ENCODE data around the gene GREB1L.
"Not testable (repeated sequence)": the region's sequence is repeated elsewhere in the genome, so short reads cannot be mapped to it uniquely, and the experiment has no call there.

GREB1L gene

DNA sequence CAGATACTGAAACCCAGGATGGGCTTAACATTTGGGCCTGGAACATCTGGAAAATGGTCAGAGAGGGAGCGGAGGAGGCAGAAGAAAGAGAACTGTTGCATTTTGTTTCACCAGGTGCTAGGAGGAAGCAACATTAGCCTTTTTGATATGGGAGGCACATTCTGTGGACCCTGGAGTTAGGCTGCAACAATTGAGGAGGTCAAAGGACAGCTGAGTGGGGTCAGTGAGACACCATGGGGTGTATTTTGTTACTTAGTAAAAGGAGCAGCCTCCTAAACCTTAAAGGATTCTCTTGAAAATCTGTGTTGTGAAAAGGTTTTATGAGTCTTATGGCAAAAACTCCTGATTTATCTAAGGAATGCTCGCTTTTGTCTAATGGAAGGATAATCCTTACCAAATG lies 124.9 kb downstream of the GREB1L start:
- DNase-seq (ENCODE audit: low read depth in 3 of 3), result no peak

DNA sequence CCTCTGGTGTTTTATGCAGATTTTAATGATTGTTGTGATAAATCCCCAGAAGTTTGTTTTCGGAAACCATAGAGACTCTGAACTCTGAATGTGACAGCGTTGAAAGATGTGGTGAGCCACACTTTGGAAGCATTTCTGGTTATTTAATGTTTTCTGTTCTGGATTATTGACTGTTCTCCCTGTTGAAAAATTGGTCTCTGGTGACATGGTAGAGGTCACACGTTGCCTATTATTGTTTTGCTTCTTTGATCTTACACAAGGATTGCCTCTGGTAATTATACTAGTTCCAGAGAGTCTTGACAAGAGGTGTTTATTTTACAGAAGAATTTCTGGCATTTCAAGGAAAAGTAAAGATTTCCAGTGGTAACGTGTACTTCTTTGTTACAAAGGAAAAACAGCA lies 127.1 kb downstream of the GREB1L start:
- no peak for DNase-seq (ENCODE audit: low read depth in 3 of 3)

DNA sequence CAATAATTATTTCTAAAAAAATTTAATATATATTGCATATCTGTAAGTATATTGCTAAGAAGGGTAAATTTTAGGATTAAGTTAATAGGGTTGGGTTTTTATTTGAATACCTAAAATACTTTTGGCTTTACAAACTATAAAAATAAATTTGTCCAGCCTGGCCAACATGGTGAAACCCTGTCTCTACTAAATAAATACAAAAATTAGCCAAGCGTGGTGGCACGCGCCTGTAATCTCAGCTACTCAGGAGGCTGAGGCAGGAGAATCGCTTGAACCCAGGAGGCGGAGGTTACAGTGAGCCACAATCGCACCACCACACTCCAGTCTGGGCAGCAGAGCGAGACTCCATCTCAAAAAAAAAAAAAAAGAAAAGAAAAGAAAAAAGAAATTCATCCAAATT lies 127.6 kb downstream of the GREB1L start:
- DNase-seq (ENCODE audit: low read depth in 3 of 3), result not testable (repeated sequence)

DNA sequence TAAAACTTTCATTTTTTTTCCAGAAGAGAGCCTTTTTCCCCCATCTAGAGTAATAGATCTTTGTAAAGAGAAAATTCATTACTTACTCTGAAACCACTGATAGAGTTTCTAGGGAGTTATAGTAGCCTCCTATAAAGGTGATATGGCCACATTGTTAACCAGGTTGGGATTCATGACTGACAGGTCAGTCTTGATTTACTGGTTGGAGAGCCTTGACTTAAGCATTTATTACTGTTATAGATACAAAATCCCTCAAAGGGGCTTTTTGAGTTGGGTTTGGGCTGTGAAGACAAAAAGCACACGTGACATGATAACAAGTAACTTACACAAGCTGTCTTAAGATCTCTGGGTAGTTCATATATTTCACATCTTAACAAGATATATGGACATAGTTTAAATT lies 141.0 kb downstream of the GREB1L start:
- no peak for DNase-seq (ENCODE audit: low read depth in 3 of 3)

DNA sequence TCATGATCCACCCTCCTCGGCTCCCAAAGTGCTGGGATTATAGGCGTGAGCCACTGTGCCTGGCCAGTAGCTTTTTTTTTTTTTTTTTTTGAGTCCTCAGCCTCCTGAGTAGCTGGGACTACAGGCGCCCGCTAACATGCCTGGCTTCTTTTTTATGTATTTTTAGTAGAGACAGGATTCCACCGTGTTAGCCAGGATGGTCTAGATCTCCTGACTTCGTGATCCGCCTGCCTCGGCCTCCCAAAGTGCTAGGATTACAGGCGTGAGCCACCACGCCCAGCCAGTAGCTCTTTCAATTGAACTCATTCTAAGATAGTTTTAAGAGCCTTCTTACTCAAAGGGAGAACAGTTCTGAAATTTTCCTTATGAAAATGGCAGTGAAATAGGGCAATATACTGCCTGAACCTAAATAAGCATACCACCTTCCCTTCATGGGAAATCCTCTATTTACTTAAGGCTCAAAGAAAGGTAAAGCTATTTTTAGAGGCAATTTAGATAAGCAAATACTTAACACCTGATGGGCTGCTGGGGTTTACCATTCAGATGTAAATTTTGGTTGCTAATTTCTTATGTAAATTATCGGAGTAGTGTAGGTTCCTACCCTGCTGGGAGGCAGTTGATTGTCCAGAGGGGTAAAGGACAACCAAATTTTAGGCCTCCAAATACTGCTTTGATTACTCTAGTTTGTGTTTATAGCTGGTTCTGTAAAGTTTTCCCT lies 144.7 kb downstream of the GREB1L start:
- no peak for DNase-seq (ENCODE audit: low read depth in 3 of 3)

DNA sequence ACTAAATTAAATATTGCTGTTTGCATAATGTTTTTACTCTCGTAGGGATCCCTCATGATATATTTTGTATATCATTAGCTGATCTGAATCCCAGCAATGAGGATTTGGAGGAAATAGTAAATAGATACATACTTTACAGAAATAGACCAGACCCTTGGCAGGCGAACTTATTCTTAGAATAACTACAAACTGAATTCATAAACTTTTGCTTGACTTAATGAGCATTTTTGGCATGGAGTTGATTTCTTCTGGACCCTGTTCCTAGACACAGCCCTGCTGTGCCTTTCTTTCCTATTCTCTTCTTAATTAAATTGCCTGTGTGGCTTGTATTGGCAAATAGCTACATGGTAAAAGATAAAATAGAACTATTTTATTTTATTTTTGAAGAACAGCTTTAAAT lies 145.9 kb downstream of the GREB1L start:
- DNase-seq (ENCODE audit: low read depth in 3 of 3), result no peak

DNA sequence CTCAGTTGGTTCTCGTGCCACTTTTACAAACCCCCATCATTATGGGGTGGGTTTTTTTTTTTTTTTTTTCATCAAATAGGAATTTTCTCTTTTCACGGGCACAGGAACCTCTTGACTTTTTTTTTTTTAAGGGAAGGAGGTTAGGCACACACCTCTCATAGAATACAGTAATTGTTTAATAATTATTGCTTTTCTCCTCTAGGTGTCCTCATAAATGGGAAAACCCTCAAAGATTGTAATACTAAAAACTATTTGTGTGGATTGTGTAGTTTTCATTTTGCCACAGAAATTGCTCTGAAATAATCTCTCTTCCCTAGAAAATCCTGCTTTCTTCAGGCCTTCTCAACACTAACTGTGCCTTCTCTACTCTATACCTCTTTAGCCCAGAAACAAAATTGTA lies 147.3 kb downstream of the GREB1L start:
- no peak for DNase-seq (ENCODE audit: low read depth in 3 of 3)

DNA sequence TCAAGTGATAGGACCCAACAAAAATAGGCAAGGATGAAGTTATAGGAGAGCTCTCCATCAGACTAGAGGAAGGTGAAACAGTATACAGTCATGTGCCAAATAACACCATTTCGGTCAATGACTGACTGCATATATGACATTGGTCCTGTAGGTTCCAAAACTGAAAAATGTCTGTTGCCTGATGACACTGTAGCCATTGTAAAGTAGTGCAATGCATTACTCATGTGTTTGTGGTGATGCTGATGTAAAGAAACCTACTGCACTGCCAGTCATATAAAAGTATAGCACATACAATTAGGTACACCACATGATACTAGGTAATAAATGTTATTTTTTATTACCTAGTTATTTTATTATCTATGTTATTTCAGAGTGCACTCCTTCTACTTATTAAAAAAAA lies 147.9 kb downstream of the GREB1L start:
- no peak for DNase-seq (ENCODE audit: low read depth in 3 of 3)

DNA sequence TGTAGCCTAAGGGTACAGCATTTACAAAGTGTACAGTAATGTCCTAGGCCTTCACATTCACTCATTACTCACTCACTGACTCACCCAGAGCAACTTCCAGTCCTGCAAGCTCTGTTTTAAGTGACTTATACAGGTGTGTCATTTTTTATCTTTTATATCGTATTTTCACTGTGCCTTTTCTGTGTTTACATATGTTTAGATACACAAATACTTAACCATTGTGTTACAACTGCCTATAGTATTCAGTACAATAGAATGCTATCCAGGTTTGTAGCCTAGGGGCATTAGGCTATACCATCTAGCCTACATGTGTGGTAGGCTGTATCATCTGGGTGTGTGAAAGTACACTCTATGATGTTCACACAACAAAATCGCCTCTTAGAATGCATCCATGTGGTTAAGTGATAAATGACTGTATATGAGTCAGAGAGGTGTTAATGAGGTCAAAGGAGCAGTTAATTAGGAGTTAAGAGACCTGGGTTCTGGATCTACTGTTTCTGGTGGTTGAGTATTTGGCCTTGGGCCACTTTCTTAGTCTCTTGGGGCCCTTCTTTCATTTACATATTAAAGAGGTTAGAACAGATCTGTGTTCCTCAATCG lies 149.1 kb downstream of the GREB1L start:
- no peak for DNase-seq (ENCODE audit: low read depth in 3 of 3)

DNA sequence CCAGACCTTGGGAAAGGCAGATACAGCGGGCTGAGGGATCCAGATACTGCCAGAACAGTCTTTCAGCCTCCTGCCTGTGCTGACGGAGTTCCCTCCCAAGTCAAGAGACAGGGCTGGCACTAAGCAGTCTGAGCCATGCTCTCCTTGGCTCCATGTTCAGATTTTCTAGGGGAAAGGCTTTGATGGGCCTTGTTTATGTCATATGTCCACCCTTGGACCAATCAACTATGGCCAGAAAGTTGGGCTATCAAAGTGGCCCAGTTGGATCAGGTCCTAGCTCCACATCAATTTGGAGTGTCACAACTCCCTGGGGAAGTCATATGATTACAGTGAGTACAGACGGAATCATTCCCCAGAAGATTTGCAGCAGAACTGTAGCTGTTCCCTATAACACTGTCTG lies 152.0 kb downstream of the GREB1L start:
- DNase-seq (ENCODE audit: low read depth in 3 of 3), result no peak

DNA sequence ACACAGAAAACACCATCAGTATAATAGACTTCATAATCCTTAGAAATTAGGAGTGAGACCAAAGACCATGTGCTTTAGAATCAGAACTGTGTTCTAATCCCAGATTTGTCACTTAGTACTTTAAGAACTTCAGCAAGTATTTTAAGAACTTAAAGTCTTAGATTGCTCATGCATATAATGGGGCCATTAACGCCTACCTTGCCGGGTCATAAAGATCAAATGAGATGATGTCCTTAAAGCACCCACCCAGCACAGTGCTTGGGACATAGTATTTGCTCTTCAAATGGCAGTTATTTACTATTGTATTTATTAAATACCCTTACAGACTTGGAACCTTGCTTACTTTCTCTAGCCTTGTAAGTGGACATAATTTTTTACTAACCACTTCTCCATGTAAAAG lies 156.1 kb downstream of the GREB1L start:
- no peak for DNase-seq (ENCODE audit: low read depth in 3 of 3)

DNA sequence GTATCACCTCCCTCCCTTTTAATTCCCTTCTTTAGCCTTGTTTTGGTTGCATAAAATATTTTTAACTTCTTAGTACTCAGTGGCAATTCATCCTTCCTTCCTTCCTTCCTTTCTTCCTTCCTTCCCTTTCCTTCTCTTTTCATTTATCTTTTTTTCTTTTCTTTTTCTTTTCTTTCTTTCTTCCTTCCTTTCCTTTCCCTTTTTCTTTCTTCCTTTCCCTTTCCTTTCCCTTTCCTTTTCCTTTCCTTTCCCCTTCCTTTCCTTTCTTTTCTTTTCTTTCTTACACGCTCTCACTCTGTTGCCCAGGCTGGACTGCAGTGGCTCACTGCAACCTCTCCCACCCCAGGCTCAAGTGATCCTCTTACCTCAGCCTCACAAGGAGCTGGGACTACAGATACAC lies 160.2 kb downstream of the GREB1L start:
- no peak for DNase-seq (ENCODE audit: low read depth in 3 of 3)

DNA sequence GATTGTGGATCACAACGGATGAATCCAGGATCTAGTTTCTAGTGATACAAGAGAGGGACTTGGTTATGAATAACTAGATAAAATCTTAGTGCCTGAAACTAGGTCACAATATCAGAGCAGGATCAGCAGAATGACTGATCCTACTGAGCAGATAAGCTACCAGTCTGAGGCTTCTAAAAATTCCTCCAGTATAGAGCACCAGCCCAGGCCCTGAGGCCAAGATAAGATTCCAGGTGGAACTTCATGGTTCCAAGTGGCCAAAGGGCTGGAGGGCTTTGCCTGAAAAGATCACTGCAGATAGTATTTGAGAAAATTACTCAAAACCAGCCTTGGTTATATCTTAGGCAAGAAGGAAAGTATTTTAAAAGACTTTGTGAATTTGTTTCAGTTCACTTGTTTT lies 162.4 kb downstream of the GREB1L start:
- no peak for DNase-seq (ENCODE audit: low read depth in 3 of 3)

DNA sequence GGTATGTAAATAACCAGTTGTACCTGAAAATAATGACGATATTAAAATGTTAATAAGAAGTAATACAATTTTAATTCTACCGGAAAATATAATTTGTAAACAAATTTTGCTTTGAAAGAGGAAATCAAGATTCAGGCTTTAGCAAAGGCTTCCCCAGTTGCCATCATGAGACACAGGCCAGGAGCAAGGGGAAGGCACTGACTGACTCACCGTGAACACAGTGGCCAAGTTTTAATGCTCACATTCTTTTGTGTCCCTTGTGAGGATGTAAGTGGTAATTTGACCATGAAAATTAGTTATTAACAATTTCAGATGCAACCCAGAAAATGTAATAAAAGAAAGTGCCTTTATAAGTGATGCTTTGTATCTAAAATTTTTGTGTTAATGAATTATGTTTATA lies 164.1 kb downstream of the GREB1L start:
- DNase-seq (ENCODE audit: low read depth in 3 of 3), result no peak

DNA sequence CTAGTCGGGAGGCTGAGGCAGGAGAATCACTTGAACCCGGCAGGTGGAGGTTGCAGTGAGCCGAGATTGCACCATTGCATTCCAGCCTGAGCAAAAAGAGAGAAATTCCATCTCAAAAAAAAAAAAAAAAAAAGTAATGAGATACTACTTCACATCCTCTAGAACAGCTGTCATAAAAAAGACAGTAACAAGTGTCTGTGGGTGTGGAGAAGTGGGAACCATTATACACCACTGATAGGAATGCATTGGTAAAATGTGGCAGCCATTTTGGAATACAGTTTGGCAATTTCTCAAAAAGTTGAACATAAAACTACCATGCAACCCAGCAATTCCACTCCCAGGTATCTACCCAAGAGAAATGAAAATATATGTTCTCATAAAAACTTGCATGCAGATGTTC lies 166.6 kb downstream of the GREB1L start:
- no peak for DNase-seq (ENCODE audit: low read depth in 3 of 3)

DNA sequence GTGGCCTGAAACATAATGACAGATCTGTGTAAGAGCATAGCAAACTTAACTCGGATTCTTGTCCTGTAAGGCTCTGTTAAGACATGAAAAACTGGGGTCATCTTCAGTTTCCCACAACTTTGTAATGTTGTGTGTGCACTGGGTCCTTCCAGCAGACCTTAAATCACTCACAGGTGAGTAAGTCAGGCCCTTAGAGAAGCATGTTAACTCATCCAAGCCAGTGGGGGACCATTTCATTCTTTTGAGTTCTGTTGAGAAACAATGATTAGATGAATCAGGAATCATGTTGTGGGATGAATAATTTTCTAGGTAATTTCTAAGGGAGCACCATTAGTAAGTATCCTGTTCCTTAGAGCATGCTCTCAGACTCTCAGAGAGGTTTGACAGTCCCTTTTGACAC lies 191.4 kb downstream of the GREB1L start:
- DNase-seq (ENCODE audit: low read depth in 3 of 3), result no peak

DNA sequence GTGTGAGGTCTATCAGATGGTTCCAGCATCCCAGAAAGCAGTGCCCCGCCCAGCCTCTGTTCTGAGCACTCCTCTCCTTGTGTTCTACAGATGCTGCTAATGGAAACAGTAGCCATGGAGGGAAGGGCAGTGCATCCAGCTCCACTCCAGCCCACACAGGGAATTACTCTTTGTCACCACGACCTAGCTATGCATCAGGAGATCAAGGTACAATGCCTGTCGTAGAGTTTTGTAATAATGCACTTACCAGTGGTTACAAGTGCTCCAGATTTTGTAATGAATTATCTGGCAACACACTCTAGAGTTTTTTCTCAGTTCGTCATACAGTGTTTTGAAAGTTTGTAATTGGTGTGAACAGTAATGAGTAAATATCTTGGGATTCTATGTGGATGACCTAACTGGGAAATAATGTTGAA lies 197.4 kb downstream of the GREB1L start:
- DNase-seq (ENCODE audit: low read depth in 3 of 3), result no peak

DNA sequence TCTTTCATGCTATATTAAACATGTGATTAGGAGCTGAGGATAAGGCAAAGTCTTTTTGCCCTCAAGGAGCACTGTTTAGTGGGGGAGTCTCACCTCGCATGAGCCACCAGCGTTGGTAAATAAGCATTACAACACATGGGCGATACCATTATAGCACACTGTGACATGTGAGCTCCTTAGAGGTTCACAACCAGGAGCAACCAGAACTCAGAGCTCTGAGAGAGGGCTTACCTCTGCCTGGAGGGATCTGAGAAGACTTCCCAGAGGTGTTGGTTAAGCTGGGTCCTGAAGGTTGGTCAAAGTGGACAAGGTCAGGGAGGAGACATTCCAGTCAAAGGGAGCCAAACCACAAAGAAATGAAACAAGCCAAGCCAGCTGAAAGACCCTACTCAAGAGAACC lies 199.6 kb downstream of the GREB1L start:
- no peak for DNase-seq (ENCODE audit: low read depth in 3 of 3)

DNA sequence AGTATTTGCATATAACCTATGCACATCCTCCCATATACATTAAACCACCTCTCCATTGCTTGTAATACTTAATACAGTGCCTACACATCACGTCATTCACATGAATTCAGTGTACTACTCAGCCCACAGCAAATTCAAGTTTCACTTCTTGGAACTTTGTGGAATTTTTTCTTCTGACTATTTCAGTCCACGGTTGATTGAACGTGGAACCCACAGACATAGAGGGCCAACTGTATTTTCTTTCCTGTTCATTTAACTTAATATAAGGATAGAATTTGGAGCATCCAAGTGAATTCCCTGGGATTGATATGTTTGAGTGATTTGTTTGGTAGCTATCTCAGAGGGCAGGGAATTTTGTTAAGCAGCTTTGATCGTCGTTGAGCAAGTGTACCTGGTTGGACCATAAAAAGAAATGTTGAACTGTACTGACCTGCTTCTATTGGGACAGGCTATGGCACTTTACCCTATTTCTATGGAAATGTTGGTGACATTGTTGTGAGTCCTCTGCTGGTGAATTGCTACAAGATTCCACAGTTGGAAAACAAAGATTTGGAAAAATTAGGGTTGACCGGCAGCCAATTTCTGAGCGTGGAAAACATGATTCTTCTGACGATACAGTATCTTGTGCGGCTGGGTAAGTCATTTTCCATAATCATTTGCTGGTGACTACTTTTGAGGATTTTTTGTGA lies 201.9 kb downstream of the GREB1L start:
- no peak for DNase-seq (ENCODE audit: low read depth in 3 of 3)

DNA sequence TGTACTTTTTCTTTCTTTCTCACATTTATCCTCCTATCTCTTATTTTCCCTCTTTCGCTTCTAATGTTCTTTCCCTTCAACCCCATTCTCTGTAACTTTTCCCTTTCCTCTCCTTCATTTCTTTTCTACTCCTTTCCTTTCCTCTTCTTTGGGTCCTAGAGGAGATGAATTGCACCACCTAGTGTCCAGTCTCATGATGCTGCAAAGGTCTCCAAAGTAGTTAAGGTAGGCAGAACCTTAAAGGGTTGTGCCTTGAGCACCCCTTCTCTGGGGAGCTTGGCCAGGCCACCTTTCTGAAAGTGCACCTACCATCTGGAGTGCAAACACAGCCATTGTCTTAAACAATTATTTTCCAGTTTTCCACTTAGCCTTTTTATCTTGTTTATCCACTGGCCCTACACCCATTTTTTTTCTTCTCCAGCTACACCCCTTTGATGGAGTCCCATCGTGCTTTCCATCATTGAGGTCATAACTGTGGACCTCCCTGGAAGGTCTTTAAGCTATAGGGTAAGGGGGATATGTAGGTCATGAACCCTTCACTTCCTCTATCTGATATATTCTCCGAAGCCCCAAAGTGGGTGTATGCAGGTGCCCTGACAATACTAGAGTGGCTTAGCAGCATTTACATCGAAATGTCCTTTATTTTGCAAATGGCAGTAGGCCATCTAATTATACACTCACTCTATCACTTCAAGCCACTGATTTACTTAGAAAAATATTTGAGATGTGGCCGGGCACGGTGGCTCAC lies 202.6 kb downstream of the GREB1L start:
- DNase-seq (ENCODE audit: low read depth in 3 of 3), result no peak

DNA sequence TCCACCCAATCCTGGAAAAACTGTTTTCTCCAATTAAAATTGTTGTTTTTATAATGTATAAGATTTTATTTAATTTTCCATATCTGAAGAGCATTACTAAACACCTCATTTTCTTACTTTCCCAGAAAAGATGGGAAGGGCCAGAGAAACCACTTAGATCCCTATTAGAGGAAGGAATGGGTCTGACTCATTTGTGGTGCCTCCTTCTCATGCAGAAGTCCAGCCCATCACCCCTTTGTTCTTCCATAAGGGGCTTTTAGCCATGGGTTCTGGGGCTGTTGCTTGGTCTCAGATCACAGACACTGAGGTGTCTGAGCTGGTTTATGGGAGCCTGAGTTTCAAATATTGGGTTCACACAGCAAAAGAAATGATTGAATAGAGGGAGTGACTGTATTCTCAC lies 206.3 kb downstream of the GREB1L start:
- no peak for DNase-seq (ENCODE audit: low read depth in 3 of 3)
